NB4 (cell line): ENCODE data around the gene MARK3.
A peak's percentile ranks its signal among the peaks of the same experiment; 100 is the strongest.

ENCODE experiments used
- DNase-seq: peaks from one replicate; pipeline ENCODE4 v3.0.0; 2010; ENCODE audit warnings: low read depth
- H3K4me3 ChIP-seq: one replicate; pipeline ENCODE4 v1.5.1; 2011; ENCODE audit warnings: mild to moderate bottlenecking, low read depth, low read length, moderate library complexity
- MYC ChIP-seq: IDR thresholded peaks from 2 replicates; pipeline ENCODE4 v1.6.1; 2011; ENCODE audit warnings: low read depth, low read length
- POLR2A ChIP-seq: IDR thresholded peaks from 2 replicates; pipeline ENCODE4 v1.6.1; 2011; ENCODE audit warnings: mild to moderate bottlenecking; ENCODE audit not compliant: insufficient read length; ENCODE audit errors: extremely low read depth
- TF ChIP-seq, protein P1 (sequence below): IDR thresholded peaks from 2 replicates; pipeline ENCODE4 v1.6.1; 2011; ENCODE audit warnings: low read depth, low read length
- TF ChIP-seq, protein P2 (sequence below): IDR thresholded peaks from one replicate; pipeline ENCODE4 v1.5.1; 2012; ENCODE audit warnings: low read depth, low read length

Gene MARK3

DNA sequence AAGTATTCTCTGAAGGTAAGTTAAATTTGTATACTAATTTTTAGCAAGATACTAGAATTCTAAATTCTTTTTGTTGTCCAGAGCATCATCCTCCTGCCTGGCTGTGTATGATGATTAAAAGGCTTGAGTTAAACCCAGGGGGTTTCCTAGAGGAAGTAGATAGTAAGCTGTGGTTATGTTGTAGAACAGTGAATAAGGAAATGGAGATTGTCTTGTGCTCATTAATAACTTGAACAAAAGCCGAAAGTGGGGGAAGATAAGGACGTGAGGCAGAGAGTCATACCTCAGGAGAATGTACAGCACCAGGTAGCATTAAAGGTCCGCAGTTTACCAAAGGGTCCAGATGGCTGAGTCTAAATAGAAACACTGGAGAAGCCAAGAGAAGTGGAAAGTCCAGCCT is 95.4 kb downstream of the MARK3 start:
- DNase-seq = peak; percentile 51
- TF ChIP-seq MYC = no peak
- TF ChIP-seq, protein P1, sequence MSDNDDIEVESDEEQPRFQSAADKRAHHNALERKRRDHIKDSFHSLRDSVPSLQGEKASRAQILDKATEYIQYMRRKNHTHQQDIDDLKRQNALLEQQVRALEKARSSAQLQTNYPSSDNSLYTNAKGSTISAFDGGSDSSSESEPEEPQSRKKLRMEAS = no peak
- no peak for TF ChIP-seq POLR2A
- TF ChIP-seq, protein P2, sequence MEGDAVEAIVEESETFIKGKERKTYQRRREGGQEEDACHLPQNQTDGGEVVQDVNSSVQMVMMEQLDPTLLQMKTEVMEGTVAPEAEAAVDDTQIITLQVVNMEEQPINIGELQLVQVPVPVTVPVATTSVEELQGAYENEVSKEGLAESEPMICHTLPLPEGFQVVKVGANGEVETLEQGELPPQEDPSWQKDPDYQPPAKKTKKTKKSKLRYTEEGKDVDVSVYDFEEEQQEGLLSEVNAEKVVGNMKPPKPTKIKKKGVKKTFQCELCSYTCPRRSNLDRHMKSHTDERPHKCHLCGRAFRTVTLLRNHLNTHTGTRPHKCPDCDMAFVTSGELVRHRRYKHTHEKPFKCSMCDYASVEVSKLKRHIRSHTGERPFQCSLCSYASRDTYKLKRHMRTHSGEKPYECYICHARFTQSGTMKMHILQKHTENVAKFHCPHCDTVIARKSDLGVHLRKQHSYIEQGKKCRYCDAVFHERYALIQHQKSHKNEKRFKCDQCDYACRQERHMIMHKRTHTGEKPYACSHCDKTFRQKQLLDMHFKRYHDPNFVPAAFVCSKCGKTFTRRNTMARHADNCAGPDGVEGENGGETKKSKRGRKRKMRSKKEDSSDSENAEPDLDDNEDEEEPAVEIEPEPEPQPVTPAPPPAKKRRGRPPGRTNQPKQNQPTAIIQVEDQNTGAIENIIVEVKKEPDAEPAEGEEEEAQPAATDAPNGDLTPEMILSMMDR = no peak
- no peak overlapping the region for H3K4me3 ChIP-seq

DNA sequence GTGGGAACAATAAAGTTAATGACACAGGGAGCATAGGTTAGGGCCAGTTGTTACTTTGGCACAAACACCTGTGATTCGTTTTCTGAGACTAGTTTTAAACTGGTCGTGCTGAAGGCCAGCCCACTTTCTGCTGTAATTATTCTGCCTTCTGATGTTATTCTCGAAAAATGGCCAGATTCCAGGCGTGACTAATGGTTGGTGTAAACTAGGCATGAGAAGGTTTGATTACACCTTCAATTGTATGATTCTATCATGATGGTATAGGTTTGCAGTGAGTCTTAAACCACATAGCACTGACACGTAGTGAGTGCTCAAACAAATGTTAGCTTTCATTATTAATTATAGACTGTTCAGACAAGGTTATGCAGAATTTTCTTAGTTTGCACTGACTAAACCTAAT is 98.4 kb downstream of the MARK3 start:
- no peak overlapping the region for H3K4me3 ChIP-seq
- TF ChIP-seq, protein P2 = no peak
- no peak for TF ChIP-seq POLR2A
- TF ChIP-seq, protein P1 = no peak
- no peak for TF ChIP-seq MYC
- no peak for DNase-seq

DNA sequence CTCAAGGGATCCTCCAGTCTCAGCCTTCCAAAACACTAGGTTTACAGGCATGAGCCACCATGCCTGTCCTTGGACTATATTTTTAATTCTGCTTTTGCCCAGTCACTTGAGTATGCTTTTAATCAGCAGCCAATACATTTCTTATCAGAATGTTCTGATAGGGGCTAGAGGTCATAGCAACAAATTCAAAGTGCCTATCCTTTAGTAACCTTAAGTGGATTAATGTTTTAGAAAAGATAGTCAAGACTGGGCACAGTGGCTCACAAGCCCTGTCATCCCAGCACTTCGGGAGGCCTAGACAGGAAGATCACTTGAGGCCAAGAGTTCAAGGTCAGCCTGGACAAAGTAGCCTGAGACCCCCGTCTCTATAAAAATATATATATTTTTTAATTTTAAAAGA is 100.3 kb downstream of the MARK3 start:
- H3K4me3 ChIP-seq = no peak overlapping the region
- DNase-seq = no peak
- TF ChIP-seq MYC (no peak), POLR2A (no peak)
- TF ChIP-seq, protein P2 = no peak
- TF ChIP-seq, protein P1 = no peak

DNA sequence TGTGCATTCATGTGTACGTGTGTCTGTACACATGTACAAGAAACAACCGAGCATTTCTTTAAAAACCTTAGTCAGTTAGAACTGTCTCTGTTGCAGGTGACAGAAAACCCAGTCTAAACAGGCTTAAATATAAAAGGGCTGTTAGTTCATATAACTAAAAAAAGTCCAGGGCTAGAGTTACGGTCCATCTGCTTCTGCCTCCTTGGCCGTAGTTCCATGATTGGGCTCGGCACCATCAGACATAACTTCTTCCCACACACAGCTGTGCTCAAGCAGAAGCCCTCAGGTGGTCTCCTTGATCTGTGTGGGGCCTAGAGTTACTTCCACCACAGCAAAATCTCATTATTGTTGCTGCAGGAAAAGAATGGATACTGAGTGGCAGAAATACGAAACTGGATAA is 102.9 kb downstream of the MARK3 start:
- TF ChIP-seq POLR2A (no peak), MYC (no peak)
- TF ChIP-seq, protein P1 = no peak
- TF ChIP-seq, protein P2 = no peak
- DNase-seq = no peak
- H3K4me3 ChIP-seq = no peak overlapping the region

DNA sequence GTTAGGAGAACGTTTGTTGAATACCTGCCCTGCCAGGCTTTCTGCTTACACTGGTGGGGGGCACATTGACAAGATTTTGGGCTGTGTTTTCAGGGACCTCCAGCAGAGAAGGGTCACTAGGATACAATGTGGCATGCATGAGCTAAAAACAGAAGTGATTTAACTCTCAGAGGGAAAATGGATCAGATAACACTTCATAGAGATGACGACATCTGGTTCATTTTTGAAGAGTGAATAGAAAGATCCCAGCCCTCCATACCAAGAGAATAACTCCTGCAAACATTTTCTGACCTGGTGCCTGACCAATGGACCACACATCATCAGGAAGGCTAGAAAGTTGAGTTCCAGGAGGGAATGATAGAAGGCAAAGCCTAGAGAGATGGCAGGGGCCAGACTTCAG is 103.7 kb downstream of the MARK3 start:
- TF ChIP-seq, protein P2 = no peak
- TF ChIP-seq POLR2A = no peak
- TF ChIP-seq MYC = no peak
- TF ChIP-seq, protein P1 = no peak
- DNase-seq = no peak
- H3K4me3 ChIP-seq = no peak overlapping the region

DNA sequence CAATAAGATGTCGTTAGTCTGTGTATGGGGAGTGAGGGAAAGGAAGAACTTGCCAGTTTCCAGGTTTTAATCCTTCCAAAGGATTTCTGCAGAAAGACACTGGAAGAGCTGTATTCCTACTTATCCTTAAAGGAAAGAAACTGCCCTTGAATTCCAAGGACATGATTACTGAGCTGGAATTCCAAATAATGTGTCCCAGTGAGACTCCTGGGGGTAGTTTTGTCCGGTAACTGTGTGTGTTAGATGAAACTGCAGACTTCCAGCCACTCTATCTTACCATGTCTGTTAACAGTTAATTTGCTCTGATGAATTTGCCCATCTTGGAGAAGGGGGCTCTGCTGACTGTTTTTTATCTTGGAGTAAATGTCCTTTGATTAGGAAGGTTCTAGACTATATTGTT is 104.4 kb downstream of the MARK3 start:
- DNase-seq = no peak
- no peak overlapping the region for H3K4me3 ChIP-seq
- no peak for TF ChIP-seq POLR2A
- TF ChIP-seq, protein P1 = no peak
- TF ChIP-seq MYC = no peak
- TF ChIP-seq, protein P2 = no peak
